GM12878 (cell line): ENCODE data around the gene ITIH6. TPM values are rescaled to one million over a fixed set of nuclear protein-coding genes. Genes with fewer than 3 reads are reported as not detected.

Experiments used
- ATAC-seq: fragments of 200-7000 bp; cut with Tn5 transposase; 3 replicates; pipeline ENCODE4 v1.9.1; 2020; ENCODE audit warnings: mild to moderate bottlenecking, moderate library complexity
- BruUV-seq: library from RNA; stranded (reverse); fragments of 400-500 nt; replicated peaks from 2 replicates; lab custom pipeline; 2021; lab: Mats Ljungman, UMichigan
- CTCF ChIA-PET: fragments of 300-600 bp; sonication (Branson Sonifier 250); formaldehyde crosslinking; extraction: SDS; loops from one replicate; lab custom pipeline; 2021; ENCODE audit warnings: inconsistent platforms; lab: Yijun Ruan, JAX
- POLR2A ChIA-PET: fragments of 350-600 bp; formaldehyde crosslinking; extraction: SDS; loops from one replicate; lab custom pipeline; 2021; ENCODE audit warnings: inconsistent platforms; lab: Charles Lee
- RAD21 ChIA-PET: fragments of 300-600 bp; sonication (Branson Sonifier 250); formaldehyde crosslinking; loops from one replicate; lab custom pipeline; 2023; ENCODE audit warnings: antibody characterized with exemption; ENCODE audit not compliant: unreplicated experiment; lab: Charles Lee
- SMC1A ChIA-PET: fragments of 300-600 bp; sonication (Branson Sonifier 250); formaldehyde crosslinking; loops from one replicate; lab custom pipeline; 2023; ENCODE audit not compliant: unreplicated experiment, uncharacterized antibody; lab: Charles Lee
- DNase-seq: peaks from one replicate; pipeline ENCODE4 v3.0.0-alpha.2; 2011; ENCODE audit warnings: low read depth, low spot score
- FAIRE-seq: peaks from 3 replicates; lab custom pipeline; 2011; peaks lifted over from hg19 to GRCh38; lab: Jason Lieb, UNC
- H2AFZ ChIP-seq: 2 replicates; pipeline ENCODE4 v1.6.0; 2011; ENCODE audit warnings: low read depth, low read length, control low read depth; ENCODE audit not compliant: control insufficient read depth
- H3K27ac ChIP-seq: 2 replicates; pipeline ENCODE4 v1.5.1; 2011; ENCODE audit warnings: control low read depth; ENCODE audit not compliant: control insufficient read depth, insufficient read depth
- H3K27me3 ChIP-seq, 2 experiments: replicated peaks in 1 of 2; 2 replicates each; pipeline versions ENCODE4 v1.6.0 to v1.6.1; 2011; ENCODE audit warnings: low read length in 1 of 2; ENCODE audit not compliant: control insufficient read depth in 2 of 2, insufficient read depth in 2 of 2
- H3K36me3 ChIP-seq, 2 experiments: 2 replicates each; pipeline ENCODE4 v1.5.1; 2011; ENCODE audit warnings: low read length in 1 of 2; ENCODE audit not compliant: control insufficient read depth in 2 of 2, insufficient read depth in 2 of 2
- H3K4me1 ChIP-seq: 2 replicates; pipeline ENCODE4 v1.6.1; 2011; ENCODE audit warnings: mild to moderate bottlenecking, low read length, moderate library complexity, mixed read lengths; ENCODE audit not compliant: control insufficient read depth, insufficient read depth
- H3K4me2 ChIP-seq: 2 replicates; pipeline ENCODE4 v1.6.0; 2011; ENCODE audit warnings: control low read depth; ENCODE audit not compliant: control insufficient read depth, insufficient read depth
- H3K4me3 ChIP-seq: fragments of 200-600 bp; sonication (generic); 2 replicates; pipeline ENCODE4 v1.5.1; 2016
- H3K79me2 ChIP-seq: 2 replicates; pipeline ENCODE4 v1.6.0; 2011; ENCODE audit warnings: low read length; ENCODE audit not compliant: control insufficient read depth, insufficient read depth
- H3K9ac ChIP-seq: 2 replicates; pipeline ENCODE4 v1.8.0; 2011; ENCODE audit warnings: low read length, control low read depth, mixed read lengths; ENCODE audit not compliant: control insufficient read depth, insufficient read depth
- H3K9me3 ChIP-seq: replicated peaks from 3 replicates; pipeline ENCODE4 v1.5.1; 2011; ENCODE audit warnings: mild to moderate bottlenecking, low read length; ENCODE audit not compliant: control insufficient read depth, insufficient read depth
- H4K20me1 ChIP-seq: 2 replicates; pipeline ENCODE4 v1.6.0; 2011; ENCODE audit not compliant: control insufficient read depth, insufficient read depth
- CHD1 ChIP-seq: IDR thresholded peaks from 2 replicates; pipeline ENCODE4 v1.6.1; 2012; ENCODE audit warnings: low read depth, low read length, improper control_type of control experiment
- IKZF1 ChIP-seq: fragments of 450-650 bp; conservative IDR thresholded peaks from 2 replicates; pipeline ENCODE4 v1.6.1; 2017; ENCODE audit warnings: antibody characterized with exemption, mild to moderate bottlenecking
- POLR2AphosphoS5 ChIP-seq: IDR thresholded peaks from 2 replicates; pipeline ENCODE4 v1.6.1; 2011; ENCODE audit warnings: mild to moderate bottlenecking, low read length, inconsistent platforms
- SP1 ChIP-seq: IDR thresholded peaks from one replicate; pipeline ENCODE4 v1.6.1; 2011; ENCODE audit warnings: low read depth, low read length
- SREBF2 ChIP-seq: IDR thresholded peaks from 2 replicates; pipeline ENCODE4 v1.6.1; 2012; ENCODE audit warnings: mild to moderate bottlenecking, low read length
- STAT1 ChIP-seq: fragments of 450-650 bp; conservative IDR thresholded peaks from 2 replicates; pipeline ENCODE4 v1.6.1; 2014; ENCODE audit warnings: antibody characterized with exemption, mild to moderate bottlenecking
- WGBS: methylation state at CpG from one replicate; pipeline ENCODE4 v1.1.6; 2016; ENCODE audit warnings: low lambda C conversion rate; ENCODE audit not compliant: insufficient replicate concordance, insufficient coverage; ENCODE audit errors: missing lambda C conversion rate; 5-methylcytosine and 5-hydroxymethylcytosine counted together
- in situ Hi-C: fragments of 300-500 bp; cut with MboI; formaldehyde crosslinking; loops from 9 replicates; pipeline ENCODE4 v1.14.3; 2018; ENCODE audit warnings: mixed read lengths
- intact Hi-C: fragments of 100-400 bp; cut with micrococcal nuclease; formaldehyde crosslinking; loops from one replicate; pipeline ENCODE4 v1.14.2; 2022; ENCODE audit not compliant: unreplicated experiment
- polyA plus RNA-seq, 11 experiments: library from polyadenylated mRNA; depleted of rRNA in 4 of 11; unstranded in 6 of 11; stranded (reverse) in 5 of 11; fragments of >200 nt; fragmentation: Nextera tagmentation in 4 of 11; fragmentation: Illumina TruSeq in 1 of 11; extraction: Ambion mirVana in 4 of 11; extraction: Trizol in 1 of 11; gene quantifications; 1 replicate in 1 of 11; 2 replicates in 10 of 11; pipeline versions ENCODE4 v1.2.1 to v1.2.3, GENCODE V29; 2011 to 2016; ENCODE audit warnings: inconsistent platforms in 2 of 11, missing spikeins in 2 of 11, low read depth in 1 of 11
- total RNA-seq, 4 experiments: library from RNA; depleted of rRNA in 3 of 4; stranded (reverse); fragments of >200 nt in 3 of 4; fragmentation: Illumina TruSeq in 1 of 4; extraction: Trizol in 1 of 4; gene quantifications; 2 replicates each; pipeline versions ENCODE4 v1.2.1 to v1.2.3, GENCODE V29; 2013 to 2021
- TF ChIP-seq, protein P1 (sequence below): IDR thresholded peaks from 2 replicates; pipeline ENCODE4 v1.6.1; 2012; ENCODE audit warnings: low read depth, low read length, improper control_type of control experiment
- TF ChIP-seq, protein P2 (sequence below): fragments of 450-650 bp; IDR thresholded peaks from 2 replicates; pipeline ENCODE4 v1.6.1; 2017; ENCODE audit warnings: mild to moderate bottlenecking
- TF ChIP-seq, protein P3 (sequence below): fragments of 450-650 bp; formaldehyde crosslinking; IDR thresholded peaks from 2 replicates; pipeline ENCODE4 v1.4.0; 2022; ENCODE audit warnings: mild to moderate bottlenecking, moderate library complexity

The ITIH6 gene
- total and polyA plus RNA-seq, 10 of the 15 experiments (the other 5 are each of a cell fraction or from before 2014, with no cell fraction given), result not detected

DNA sequence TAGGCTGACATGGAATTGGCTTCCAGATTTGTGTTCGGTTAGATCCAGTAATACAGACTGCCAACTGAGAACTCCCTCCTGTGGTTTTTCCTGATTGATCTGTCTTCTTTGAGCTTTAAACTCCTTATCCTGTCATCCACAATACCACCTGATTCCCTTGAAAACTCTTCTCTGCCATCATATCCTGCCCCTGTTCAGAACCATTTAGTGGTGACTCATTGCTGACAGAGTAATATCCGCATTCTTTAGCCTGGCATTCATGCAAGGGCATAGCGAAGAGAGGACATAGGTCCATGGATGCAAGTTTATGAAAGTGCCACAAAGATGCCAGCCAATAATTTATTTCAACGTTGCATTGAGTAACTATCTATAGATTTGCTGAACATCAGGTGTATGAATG is 76.6 kb downstream of the ITIH6 start:
- intact Hi-C loops (no loop called here), in situ Hi-C loops (no loop called here)
- no peaks in the 10 kb centered on the region for H3K4me1 ChIP-seq
- ChIA-PET SMC1A (no interaction called here), POLR2A (no interaction called here), CTCF (no interaction called here), RAD21 (no interaction called here)
- FAIRE-seq (no peak), ATAC-seq (no peak), DNase-seq (no peak)
- no peak overlapping the region for H3K4me3 ChIP-seq
- no peak overlapping the region for H3K27ac ChIP-seq
- H3K9ac ChIP-seq, result no peak overlapping the region
- no peak for TF ChIP-seq SP1
- TF ChIP-seq, protein P1, sequence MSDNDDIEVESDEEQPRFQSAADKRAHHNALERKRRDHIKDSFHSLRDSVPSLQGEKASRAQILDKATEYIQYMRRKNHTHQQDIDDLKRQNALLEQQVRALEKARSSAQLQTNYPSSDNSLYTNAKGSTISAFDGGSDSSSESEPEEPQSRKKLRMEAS, result no peak
- no peak for TF ChIP-seq STAT1
- TF ChIP-seq SREBF2, result no peak
- TF ChIP-seq CHD1, result no peak
- TF ChIP-seq IKZF1, result no peak
- TF ChIP-seq POLR2AphosphoS5, result no peak
- TF ChIP-seq, protein P2, sequence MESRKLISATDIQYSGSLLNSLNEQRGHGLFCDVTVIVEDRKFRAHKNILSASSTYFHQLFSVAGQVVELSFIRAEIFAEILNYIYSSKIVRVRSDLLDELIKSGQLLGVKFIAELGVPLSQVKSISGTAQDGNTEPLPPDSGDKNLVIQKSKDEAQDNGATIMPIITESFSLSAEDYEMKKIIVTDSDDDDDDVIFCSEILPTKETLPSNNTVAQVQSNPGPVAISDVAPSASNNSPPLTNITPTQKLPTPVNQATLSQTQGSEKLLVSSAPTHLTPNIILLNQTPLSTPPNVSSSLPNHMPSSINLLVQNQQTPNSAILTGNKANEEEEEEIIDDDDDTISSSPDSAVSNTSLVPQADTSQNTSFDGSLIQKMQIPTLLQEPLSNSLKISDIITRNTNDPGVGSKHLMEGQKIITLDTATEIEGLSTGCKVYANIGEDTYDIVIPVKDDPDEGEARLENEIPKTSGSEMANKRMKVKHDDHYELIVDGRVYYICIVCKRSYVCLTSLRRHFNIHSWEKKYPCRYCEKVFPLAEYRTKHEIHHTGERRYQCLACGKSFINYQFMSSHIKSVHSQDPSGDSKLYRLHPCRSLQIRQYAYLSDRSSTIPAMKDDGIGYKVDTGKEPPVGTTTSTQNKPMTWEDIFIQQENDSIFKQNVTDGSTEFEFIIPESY, result no peak
- TF ChIP-seq, protein P3, sequence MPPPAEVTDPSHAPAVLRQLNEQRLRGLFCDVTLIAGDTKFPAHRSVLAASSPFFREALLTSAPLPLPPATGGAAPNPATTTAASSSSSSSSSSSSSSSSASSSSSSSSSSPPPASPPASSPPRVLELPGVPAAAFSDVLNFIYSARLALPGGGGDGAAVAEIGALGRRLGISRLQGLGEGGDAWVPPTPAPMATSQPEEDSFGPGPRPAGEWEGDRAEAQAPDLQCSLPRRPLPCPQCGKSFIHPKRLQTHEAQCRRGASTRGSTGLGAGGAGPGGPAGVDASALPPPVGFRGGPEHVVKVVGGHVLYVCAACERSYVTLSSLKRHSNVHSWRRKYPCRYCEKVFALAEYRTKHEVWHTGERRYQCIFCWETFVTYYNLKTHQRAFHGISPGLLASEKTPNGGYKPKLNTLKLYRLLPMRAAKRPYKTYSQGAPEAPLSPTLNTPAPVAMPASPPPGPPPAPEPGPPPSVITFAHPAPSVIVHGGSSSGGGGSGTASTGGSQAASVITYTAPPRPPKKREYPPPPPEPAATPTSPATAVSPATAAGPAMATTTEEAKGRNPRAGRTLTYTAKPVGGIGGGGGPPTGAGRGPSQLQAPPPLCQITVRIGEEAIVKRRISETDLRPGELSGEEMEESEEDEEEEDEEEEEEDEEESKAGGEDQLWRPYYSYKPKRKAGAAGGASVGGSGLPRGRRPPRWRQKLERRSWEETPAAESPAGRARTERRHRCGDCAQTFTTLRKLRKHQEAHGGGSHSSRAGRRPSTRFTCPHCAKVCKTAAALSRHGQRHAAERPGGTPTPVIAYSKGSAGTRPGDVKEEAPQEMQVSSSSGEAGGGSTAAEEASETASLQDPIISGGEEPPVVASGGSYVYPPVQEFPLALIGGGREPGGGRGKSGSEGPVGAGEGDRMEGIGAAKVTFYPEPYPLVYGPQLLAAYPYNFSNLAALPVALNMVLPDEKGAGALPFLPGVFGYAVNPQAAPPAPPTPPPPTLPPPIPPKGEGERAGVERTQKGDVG (CRISPR knock-in tag), result no peak
- no peaks in the 10 kb centered on the region for H3K27me3 ChIP-seq
- H3K4me2 ChIP-seq, result no peak overlapping the region
- no TSS peak for BruUV-seq
- H3K36me3 ChIP-seq, result no peaks in the 10 kb centered on the region
- H3K79me2 ChIP-seq, result no peaks in the 10 kb centered on the region
- H4K20me1 ChIP-seq, result no peaks in the 10 kb centered on the region
- no peak overlapping the region for H2AFZ ChIP-seq
- H3K9me3 ChIP-seq, result no peaks in the 10 kb centered on the region
- 43% methylated on average over 4 of the region's 4 CpGs for WGBS
